Activated CD4-positive, alpha-beta T cell treated with anti-CD3 and anti-CD28 coated beads, Interleukin-2, amount 50 U/mL, for 48 hours (primary cell): Measurements from ENCODE around the gene GGT1.
"Not testable (repeated sequence)": the region's sequence is repeated elsewhere in the genome, so short reads cannot be mapped to it uniquely, and the experiment has no call there.

Experiments
- DNase-seq, 2 experiments: peaks; one replicate each; pipeline ENCODE4 v3.0.0-alpha.2; 2020

The GGT1 gene

GRCh38 chr22:24602847-24603769 is at the start of gene GGT1:
TSS of gene GGT1 (plus strand) at chr22:24603193. CDS start at chr22:24611082, 7,889 bp downstream.
- DNase-seq, result not testable (repeated sequence)

GRCh38 chr22:24553597-24554312 is 49.2 kb upstream of the GGT1 start:
- DNase-seq, result peak in 1 of 2 experiments; percentile 7

GRCh38 chr22:24554313-24555164 is 48.5 kb upstream of the GGT1 start, which contains the start of gene GUCD1:
TSS of gene GUCD1 (minus strand) at chr22:24555138. CDS start at chr22:24554991, 147 bp downstream.
- peak; percentile 28 to 41 for DNase-seq

- DNase-seq, result peak; percentile 100
These were observed 47.6 kb upstream of the GGT1 start, which contains the start of gene SNRPD3 for GRCh38 chr22:24555165-24556039. TSS of gene SNRPD3 (plus strand) at chr22:24555999. CDS start at chr22:24557675, 1,676 bp downstream.

- no peak for DNase-seq
These were observed 43.5 kb upstream of the GGT1 start for GRCh38 chr22:24559471-24559870.

- DNase-seq, result no peak
These were observed 39.7 kb upstream of the GGT1 start for GRCh38 chr22:24563246-24563645.

- DNase-seq, result no peak
These were observed 38.5 kb upstream of the GGT1 start for GRCh38 chr22:24564376-24565058.

GRCh38 chr22:24565077-24565476 is 37.9 kb upstream of the GGT1 start:
- no peak for DNase-seq

- no peak for DNase-seq
These were observed 36.0 kb upstream of the GGT1 start for GRCh38 chr22:24566899-24567511.

- no peak for DNase-seq
These were observed 35.3 kb upstream of the GGT1 start for GRCh38 chr22:24567668-24568067.

GRCh38 chr22:24571266-24571665 is 31.7 kb upstream of the GGT1 start:
- DNase-seq, result no peak

- no peak for DNase-seq
These were observed 26.2 kb upstream of the GGT1 start for GRCh38 chr22:24576778-24577177.

GRCh38 chr22:24578355-24579257 is 24.4 kb upstream of the GGT1 start:
- no peak for DNase-seq

GRCh38 chr22:24579258-24579601 is 23.8 kb upstream of the GGT1 start:
- DNase-seq, result no peak

- no peak for DNase-seq
These were observed 22.7 kb upstream of the GGT1 start for GRCh38 chr22:24580276-24580675.

GRCh38 chr22:24582056-24582814 is 20.8 kb upstream of the GGT1 start:
- no peak for DNase-seq

- DNase-seq, result no peak
These were observed 19.5 kb upstream of the GGT1 start for GRCh38 chr22:24583221-24584165.
